Left ventricle myocardium inferior (tissue), 1 donor: ENCODE results near the gene SETDB2. TPM values are rescaled to one million over a fixed set of nuclear protein-coding genes. Genes with fewer than 3 reads are reported as not detected.

ENCODE experiments used
- DNase-seq: peaks from one replicate; pipeline ENCODE4 v3.0.0-alpha.2; 2020
- H3K27ac ChIP-seq: fragments of 200-600 bp; replicated peaks from 2 replicates; pipeline ENCODE4 v1.8.0; 2021
- H3K27me3 ChIP-seq: fragments of 200-600 bp; 2 replicates; pipeline ENCODE4 v1.8.0; 2021; ENCODE audit warnings: low read depth
- H3K36me3 ChIP-seq: fragments of 200-600 bp; 2 replicates; pipeline ENCODE4 v1.8.0; 2021
- H3K4me1 ChIP-seq: fragments of 200-600 bp; 2 replicates; pipeline ENCODE4 v1.8.0; 2021
- H3K4me3 ChIP-seq: fragments of 200-600 bp; 2 replicates; pipeline ENCODE4 v1.8.0; 2021; ENCODE audit warnings: mild to moderate bottlenecking, moderate library complexity
- H3K9me3 ChIP-seq: fragments of 200-600 bp; replicated peaks from 2 replicates; pipeline ENCODE4 v1.8.0; 2021
- CTCF ChIP-seq: fragments of 200-600 bp; IDR thresholded peaks from 2 replicates; pipeline ENCODE4 v1.8.0; 2021; ENCODE audit warnings: antibody characterized with exemption, mild to moderate bottlenecking, borderline replicate concordance
- intact Hi-C: fragments of 100-400 bp; cut with micrococcal nuclease; formaldehyde crosslinking; loops from one replicate; pipeline ENCODE4 v1.11.0; 2022
- total RNA-seq: library from RNA; stranded (reverse); fragmentation: NEBNext Ultra II Directional; extraction: Animal tissue kit (Norgen Biotek cat#: 25700); gene quantifications from one replicate; pipeline ENCODE4 v1.2.1, GENCODE V29; 2021
- donor health status: DM: no; HTN: yes; CAD: no; lungs with severe emphysema.

Gene SETDB2
- total RNA-seq, 1 donor from 2014 or later = 17.8 TPM

GRCh38 chr13:49517461-49517860 is 73.4 kb downstream of the SETDB2 start:
- no peak for DNase-seq
- no peaks in the 10 kb centered on the region for H3K9me3 ChIP-seq
- peak; percentile 45 for TF ChIP-seq CTCF
- H3K27me3 ChIP-seq = no peaks in the 10 kb centered on the region
- H3K4me3 ChIP-seq = no peak overlapping the region
- intact Hi-C loops = no loop called here
- peaks cover 65% of the 10 kb centered on the region for H3K36me3 ChIP-seq
- peaks cover 23% of the 10 kb centered on the region for H3K4me1 ChIP-seq
- H3K27ac ChIP-seq = no peak overlapping the region

GRCh38 chr13:49521224-49521623 is 77.2 kb downstream of the SETDB2 start:
- Histone ChIP-seq H3K27ac (peak overlapping the region; percentile 6), H3K36me3 (peaks cover 71% of the 10 kb centered on the region), H3K9me3 (no peaks in the 10 kb centered on the region), H3K4me1 (peaks cover 27% of the 10 kb centered on the region), H3K4me3 (no peak overlapping the region), H3K27me3 (no peaks in the 10 kb centered on the region)
- intact Hi-C loops = no loop called here
- TF ChIP-seq CTCF = no peak
- no peak for DNase-seq

GRCh38 chr13:49524740-49525501 is 80.8 kb downstream of the SETDB2 start:
- H3K27ac ChIP-seq = no peak overlapping the region
- H3K4me3 ChIP-seq = no peak overlapping the region
- intact Hi-C loops = no loop called here
- peaks cover 60% of the 10 kb centered on the region for H3K36me3 ChIP-seq
- H3K27me3 ChIP-seq = no peaks in the 10 kb centered on the region
- H3K9me3 ChIP-seq = no peaks in the 10 kb centered on the region
- no peak for TF ChIP-seq CTCF
- DNase-seq = no peak
- peaks cover 30% of the 10 kb centered on the region for H3K4me1 ChIP-seq

- DNase-seq = peak; percentile 24
- H3K27me3 ChIP-seq = no peaks in the 10 kb centered on the region
- no peak overlapping the region for H3K4me3 ChIP-seq
- intact Hi-C loops = no loop called here
- peaks cover 46% of the 10 kb centered on the region for H3K36me3 ChIP-seq
- TF ChIP-seq CTCF = no peak
- H3K9me3 ChIP-seq = no peaks in the 10 kb centered on the region
- H3K27ac ChIP-seq = no peak overlapping the region
- peaks cover 26% of the 10 kb centered on the region for H3K4me1 ChIP-seq
Observed at GRCh38 chr13:49527123-49527522, 83.0 kb downstream of the SETDB2 start.

- Histone ChIP-seq H3K27ac (peak overlapping the region; percentile 6), H3K27me3 (no peaks in the 10 kb centered on the region), H3K9me3 (no peaks in the 10 kb centered on the region), H3K4me1 (peaks cover 22% of the 10 kb centered on the region), H3K36me3 (peaks cover 35% of the 10 kb centered on the region), H3K4me3 (no peak overlapping the region)
- intact Hi-C loops = no loop called here
- DNase-seq = no peak
- TF ChIP-seq CTCF = no peak
Observed at GRCh38 chr13:49528161-49528560, 84.1 kb downstream of the SETDB2 start.
